Activated CD8-positive, alpha-beta memory T cell treated with anti-CD3 and anti-CD28 coated beads, Interleukin-2, amount 50 U/mL, for 1 hour (primary cell): ENCODE data around the gene NCKIPSD.

Experiments used
- DNase-seq: peaks from one replicate; pipeline ENCODE4 v3.0.0-alpha.2; 2020; ENCODE audit errors: extremely low read depth

Gene NCKIPSD

DNA sequence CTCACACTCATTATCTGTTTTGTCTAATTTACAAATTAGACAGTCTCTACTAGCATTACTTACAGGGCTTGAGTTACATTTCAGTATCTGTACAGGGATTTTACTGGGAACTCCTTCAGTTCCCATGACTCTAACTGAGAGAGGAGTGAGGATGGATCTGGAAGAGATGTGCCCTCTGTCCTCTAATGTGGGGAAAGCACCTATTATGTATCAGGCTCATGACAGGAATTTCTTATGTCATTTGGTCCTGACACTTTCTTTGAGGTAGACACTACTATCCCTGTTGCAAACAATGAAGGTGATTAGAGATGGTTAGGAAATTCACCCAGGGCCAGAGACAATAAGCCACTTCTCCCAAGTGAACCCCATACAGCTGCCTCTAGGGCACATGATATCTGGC is 10.9 kb upstream of the NCKIPSD start:
- no peak for DNase-seq

DNA sequence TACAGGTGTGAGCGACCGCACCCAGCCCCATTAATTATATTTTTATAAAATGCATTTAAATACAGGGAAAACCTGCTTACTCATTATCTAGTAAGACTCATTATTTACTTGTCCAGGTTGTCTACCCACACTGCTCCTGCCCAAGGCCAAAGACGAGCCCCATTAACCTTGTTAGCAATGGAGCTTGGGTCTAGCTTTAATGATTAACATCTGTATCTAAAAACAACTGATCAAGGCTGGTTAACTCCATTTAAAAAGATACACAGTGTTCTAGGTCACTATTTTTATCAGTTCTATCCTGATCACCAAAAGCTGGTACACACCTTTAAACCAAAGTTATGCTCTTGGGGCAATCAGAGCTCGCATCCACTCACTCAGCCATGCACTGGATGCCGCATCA is 10.4 kb upstream of the NCKIPSD start:
- DNase-seq = no peak

DNA sequence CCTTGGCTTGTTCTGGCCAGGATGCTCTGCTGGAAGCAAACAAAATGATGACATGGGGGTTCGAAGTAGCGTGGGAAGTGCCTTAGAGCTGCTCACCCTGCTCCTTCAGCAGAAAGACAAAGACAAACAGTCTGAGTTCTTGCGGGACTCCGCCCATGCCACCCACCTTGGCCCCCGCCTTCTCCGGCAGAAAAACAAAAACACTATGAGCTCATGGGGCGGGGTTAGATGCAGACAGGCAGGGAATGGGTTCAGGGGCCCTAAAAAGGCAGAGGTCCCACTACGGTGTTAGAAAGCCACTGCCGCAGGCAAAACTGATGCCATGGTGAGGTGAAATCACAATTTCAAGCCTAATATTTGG is 9.7 kb upstream of the NCKIPSD start:
- no peak for DNase-seq

DNA sequence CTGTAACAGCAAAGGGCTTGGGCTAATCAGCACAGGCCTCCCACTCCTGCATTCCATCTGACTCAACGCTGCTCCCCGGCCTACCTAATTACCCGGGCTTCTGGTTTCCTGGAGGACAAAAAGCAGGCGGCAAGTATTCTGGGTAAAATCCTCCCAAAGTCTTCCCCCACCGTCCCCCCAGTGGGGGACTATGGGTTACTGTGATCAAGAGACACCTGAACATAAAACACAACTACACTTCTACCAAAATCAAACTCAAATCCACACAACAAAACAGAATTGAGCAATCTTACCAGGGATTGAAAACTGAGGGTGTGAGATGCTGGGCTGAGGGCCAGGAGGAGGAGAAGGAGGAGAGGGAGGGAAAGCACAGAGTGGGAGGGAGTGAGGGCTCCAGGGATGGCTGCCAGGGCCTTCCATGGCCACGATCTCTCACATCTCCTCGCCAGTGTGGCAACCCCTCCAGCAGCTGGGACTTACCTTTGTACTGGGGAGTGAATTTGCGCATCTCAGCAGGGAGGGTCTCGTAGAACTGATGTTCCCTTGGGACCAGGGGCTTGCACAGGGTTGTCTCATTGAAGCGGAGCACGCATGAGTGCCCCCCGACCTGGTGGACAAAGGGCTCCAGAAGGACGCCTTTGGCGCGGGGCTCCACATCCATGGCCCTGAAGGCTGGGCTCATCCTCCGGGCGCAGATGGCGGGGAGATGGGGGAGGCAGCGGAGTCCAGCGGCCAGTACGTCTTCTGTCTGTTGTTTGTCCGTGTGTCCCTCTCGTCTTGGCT is 9.1 kb upstream of the NCKIPSD start:
- DNase-seq = no peak

GRCh38 chr3:48693826-48694225 is 8.1 kb upstream of the NCKIPSD start:
- DNase-seq = no peak

DNA sequence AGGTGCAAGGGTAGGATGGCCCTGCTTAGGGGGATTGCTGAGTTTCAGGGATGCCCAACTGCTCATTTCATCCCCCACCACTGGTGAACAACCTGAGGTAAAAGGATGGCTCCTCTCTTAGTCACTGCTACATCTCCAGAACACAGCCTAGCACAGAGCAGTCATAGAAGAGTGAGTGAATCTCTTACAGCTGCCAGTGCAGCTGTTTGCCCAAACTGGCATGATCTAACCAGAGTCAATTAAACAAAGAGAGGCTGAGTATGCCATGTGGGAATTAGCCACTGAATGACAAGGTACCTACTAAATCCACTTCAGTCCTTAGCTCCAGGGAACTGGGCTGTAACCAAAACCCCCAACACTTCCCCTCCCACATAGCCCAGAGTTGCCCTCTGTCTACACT is 6.8 kb upstream of the NCKIPSD start:
- no peak for DNase-seq

DNA sequence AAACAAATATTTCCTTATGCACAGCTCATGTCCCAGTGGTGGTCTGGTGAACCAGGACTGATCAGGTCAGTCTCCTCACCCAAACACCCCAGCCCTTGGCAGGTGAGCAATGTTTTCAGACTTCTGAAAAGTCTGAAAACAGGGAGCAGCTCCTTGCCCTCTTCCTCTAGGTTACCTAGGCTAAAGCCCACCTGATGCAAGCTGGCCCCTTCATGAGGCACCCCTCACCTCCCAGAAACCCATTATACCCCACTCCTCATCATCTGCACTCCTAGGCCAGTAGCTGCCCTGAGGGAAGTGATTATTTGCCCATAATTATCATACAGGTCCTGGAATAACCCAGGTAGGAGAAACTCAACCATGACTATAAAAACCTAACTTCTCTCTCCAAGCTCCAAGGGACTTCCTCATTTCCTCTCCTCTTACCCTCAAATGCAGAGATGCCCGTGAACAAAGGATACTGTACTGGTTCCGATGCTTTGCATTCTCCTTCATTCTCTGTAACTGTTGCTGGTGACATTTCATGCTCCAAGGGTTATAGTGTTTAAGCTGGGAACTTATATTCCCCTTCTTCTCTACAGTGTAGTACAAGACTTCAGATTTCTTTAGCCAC is 5.2 kb upstream of the NCKIPSD start:
- DNase-seq = no peak

GRCh38 chr3:48689384-48689783 is 3.7 kb upstream of the NCKIPSD start:
- DNase-seq = no peak

- no peak for DNase-seq
Measured at GRCh38 chr3:48688737-48689075, 3.0 kb upstream of the NCKIPSD start.

GRCh38 chr3:48688032-48688736 is 2.5 kb upstream of the NCKIPSD start:
- DNase-seq = no peak

- no peak for DNase-seq
Measured at GRCh38 chr3:48687220-48687678, 1.5 kb upstream of the NCKIPSD start.

- DNase-seq = no peak
Measured at GRCh38 chr3:48686538-48687219, 964 bp upstream of the NCKIPSD start.

GRCh38 chr3:48685293-48685602 is 467 bp downstream of the NCKIPSD start:
- no peak for DNase-seq

DNA sequence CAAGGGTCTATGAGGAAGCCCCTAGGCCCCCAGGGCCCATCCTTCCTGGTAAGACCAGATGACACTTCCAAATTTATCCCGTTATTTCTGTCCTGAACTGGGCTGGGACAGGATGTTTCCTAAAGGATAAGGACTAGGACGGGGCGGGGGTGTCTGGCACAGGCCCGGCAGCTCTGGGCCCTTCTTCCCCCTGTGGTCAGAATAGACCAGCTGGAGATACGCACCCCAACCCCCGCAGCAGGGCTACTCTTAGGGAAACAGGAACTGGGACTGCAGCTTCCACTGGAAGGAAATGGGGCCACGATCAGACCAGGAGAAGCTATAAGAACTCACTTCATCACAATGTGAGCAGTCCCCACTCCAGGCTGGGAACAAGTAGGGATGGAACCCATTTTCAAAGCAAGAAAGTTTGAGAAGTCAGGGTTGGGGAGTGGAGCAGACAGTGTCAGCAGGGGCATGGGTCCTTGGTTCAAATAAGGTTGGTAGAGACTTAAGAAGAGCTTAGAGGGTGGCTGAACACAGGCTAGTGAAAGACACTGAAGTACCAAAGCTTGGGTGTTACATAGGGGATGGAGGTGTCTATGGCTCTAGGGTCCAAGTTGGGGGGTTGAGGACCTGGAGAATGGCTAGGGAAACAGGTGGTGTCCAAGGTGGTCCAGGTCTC is 1.1 kb downstream of the NCKIPSD start:
- DNase-seq = no peak

DNA sequence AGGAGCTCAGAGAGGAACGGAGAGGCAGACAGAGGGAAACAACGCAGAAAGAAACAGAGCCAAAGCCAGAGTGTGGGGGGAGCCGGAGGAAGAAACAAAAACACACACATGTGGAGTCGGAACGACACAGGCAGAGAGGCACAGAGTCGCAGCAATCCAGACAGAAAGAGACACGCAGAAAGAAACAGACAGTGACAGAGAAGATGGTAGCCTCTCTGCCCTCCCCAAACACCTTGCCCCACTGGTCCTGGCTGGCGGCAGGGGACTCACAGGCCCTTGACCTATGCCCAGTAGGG is 1.7 kb downstream of the NCKIPSD start:
- no peak for DNase-seq

DNA sequence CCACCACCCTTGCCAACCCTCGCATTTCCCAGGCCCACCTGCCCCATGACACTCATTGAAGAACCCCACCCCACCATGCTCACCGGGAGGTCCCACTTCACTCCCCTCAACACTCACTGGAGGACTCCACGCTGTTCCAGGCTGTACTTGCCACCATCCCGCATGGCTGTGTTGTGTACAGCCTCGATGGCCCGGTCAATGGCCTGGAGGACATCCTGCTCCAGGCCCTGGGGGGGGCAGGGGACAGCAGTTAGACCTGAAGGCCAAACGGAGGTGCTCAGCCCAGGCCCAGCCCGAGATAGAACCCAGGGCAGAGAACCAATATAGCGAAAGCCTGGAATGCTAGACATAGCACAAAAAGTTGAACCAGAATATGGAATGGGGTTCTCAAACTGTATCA is 2.9 kb downstream of the NCKIPSD start:
- DNase-seq = no peak

DNA sequence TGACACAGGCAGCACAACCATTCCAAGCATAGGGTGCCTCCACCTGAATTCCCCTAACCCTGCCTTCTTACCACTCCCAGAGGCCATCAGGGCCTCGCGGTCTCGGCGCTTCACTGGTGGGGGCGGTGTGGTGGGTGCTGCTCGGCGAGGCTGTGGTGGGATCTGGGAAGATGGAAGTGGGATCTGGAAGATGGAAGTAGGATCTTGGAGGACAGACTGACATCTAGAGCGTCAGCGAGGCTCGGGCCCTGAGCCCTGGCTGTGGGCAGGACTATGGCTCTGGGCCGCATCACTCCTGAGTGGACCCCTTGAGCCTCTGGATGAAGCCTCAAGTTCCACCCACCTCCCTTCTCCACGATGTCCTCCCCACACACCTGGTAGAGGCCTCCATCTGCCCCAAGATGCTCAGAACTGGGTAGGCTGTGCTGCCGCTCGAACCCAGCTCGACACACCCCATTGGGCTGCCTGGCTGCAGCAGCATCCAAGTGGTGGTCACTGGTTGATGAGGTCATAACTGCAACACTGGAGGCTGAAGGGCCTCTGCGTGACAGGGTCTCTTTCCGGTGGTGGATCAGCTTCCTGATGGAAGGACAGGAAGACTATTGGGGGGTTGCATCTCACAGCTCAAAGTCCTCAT is 3.6 kb downstream of the NCKIPSD start:
- DNase-seq = no peak

- no peak for DNase-seq
Measured at GRCh38 chr3:48681541-48681880, 4.2 kb downstream of the NCKIPSD start.

DNA sequence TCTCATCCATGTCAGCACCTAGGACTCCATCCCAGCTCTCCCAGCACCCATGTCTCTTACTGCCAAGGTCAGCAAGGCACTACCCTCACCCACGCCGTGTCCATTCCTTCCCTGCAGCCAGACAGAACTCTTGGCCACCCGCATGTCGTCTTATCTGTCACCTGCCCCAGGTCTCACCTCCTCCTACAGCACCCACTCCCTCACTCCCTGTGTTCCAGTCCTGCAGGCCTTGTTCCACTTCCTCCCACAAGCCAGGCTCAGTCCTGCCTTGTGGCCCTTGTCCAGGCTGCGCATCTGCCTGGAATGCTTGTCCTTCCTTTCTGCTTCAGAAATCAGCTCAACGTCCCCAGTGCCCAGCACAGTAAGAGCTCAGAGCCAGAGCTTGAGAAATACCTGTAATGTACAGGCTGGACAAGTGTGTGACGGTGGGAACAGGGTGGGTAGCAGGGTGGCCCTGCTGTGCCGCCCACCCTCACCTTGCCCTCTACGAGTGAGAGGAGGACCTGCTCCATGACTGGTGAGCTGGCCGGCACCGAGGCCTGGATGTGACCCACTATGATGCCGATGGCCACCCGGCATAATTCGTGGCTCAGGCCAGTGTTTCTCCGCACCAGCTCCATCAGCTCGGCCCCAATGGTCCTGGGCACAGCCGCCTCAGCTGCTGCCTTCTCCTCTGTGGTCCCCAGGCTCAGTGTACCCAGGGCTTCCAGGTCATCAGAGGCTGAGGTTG is 4.7 kb downstream of the NCKIPSD start:
- DNase-seq = no peak

DNA sequence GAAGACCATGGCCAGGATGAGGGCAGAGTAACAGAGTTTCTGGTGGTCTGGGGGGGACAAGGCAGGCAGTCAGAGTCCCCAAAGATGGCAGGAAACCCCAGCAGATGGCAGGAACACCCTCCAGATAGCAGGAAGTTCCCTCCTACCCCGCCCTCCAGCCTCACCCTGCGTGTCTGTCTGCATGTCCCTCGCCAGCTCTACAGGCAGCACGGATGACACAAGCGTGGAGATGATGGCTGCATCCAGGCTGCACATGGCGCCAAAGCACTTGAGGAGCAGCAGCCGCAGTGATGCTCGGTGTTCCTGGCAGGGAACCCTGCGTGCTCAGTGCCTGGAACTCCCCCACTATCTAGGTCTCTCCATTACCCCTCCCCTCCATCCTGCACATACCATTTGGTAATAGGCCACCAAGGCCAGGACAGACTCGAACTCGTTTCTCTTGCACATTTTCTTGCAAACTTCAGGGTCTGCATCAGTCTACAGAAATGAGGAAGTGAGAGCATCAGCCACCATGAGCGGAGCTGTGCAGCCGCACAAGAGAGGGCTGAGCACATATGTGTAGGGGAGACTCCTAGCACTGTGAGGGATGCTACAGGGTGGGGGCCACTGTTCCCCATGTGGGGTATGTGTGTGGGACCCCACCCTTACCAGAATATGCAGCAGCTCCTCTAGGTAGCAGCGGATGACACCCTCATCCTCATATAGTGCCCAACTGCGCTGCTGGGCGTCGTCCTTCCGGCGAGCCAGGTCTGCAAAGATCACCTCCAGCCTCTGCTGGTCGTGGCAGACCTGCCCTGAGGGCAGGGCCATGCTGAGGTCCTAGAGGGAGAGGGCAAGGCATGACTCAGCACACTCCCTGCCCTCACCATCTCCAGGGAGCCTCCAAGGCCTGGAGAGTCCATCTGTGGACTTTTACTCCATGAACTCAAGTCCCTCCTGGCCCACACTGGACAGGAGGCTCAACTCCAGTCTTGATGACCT is 6.0 kb downstream of the NCKIPSD start:
- DNase-seq = no peak
